PC-9 (cell line): ENCODE measurements around the gene FYN. TPM values are rescaled to one million over a fixed set of nuclear protein-coding genes. Genes with fewer than 3 reads are reported as not detected.

Source experiments
- BruUV-seq: library from RNA; stranded (reverse); fragments of 400-500 nt; replicated peaks from 2 replicates; lab custom pipeline; 2021; lab: Mats Ljungman, UMichigan
- CTCF ChIA-PET: fragments of 300-600 bp; sonication (Branson Sonifier 250); formaldehyde crosslinking; loops from one replicate; lab custom pipeline; 2022; ENCODE audit warnings: antibody characterized with exemption; lab: Charles Lee
- POLR2A ChIA-PET: fragments of 300-600 bp; sonication (Branson Sonifier 250); formaldehyde crosslinking; loops from one replicate; lab custom pipeline; 2022; ENCODE audit warnings: antibody characterized with exemption; ENCODE audit not compliant: unreplicated experiment; lab: Charles Lee
- DNase-seq, 2 experiments: peaks; one replicate each; pipeline versions ENCODE4 v3.0.0 to v3.0.0-alpha.2; 2015 to 2022; ENCODE audit warnings: mixed read lengths in 1 of 2
- H2AFZ ChIP-seq: fragments of 200-600 bp; sonication (generic); 2 replicates; pipeline ENCODE4 v1.8.1; 2017; ENCODE audit warnings: antibody characterized with exemption
- H3F3A ChIP-seq: fragments of 200-600 bp; sonication (generic); 2 replicates; pipeline ENCODE4 v1.8.1; 2017; ENCODE audit warnings: antibody characterized with exemption, mild to moderate bottlenecking, low read depth; ENCODE audit not compliant: insufficient read depth
- H3K27ac ChIP-seq: fragments of 200-600 bp; sonication (generic); 2 replicates; pipeline ENCODE4 v1.6.1; 2016; ENCODE audit warnings: mixed run types
- H3K27me3 ChIP-seq: fragments of 200-600 bp; sonication (generic); 2 replicates; pipeline ENCODE4 v1.6.1; 2016; ENCODE audit warnings: low read depth, mixed run types; ENCODE audit not compliant: insufficient read depth
- H3K36me3 ChIP-seq: fragments of 200-600 bp; sonication (generic); 2 replicates; pipeline ENCODE4 v1.6.1; 2016; ENCODE audit warnings: low read depth, mixed run types
- H3K4me1 ChIP-seq: fragments of 200-600 bp; sonication (generic); replicated peaks from 2 replicates; pipeline ENCODE4 v1.6.1; 2016; ENCODE audit warnings: mixed run types; ENCODE audit not compliant: insufficient read depth
- H3K4me2 ChIP-seq: fragments of 200-600 bp; sonication (generic); 2 replicates; pipeline ENCODE4 v1.6.1; 2017; ENCODE audit warnings: mixed run types
- H3K4me3 ChIP-seq: fragments of 200-600 bp; sonication (generic); 2 replicates; pipeline ENCODE4 v1.6.1; 2016; ENCODE audit warnings: mixed run types
- H3K79me2 ChIP-seq: fragments of 200-600 bp; sonication (generic); 2 replicates; pipeline ENCODE4 v1.6.1; 2017; ENCODE audit warnings: low read depth, mixed run types
- H3K9me2 ChIP-seq: fragments of 200-600 bp; sonication (generic); 2 replicates; pipeline ENCODE4 v1.8.1; 2017; ENCODE audit warnings: mild to moderate bottlenecking; ENCODE audit not compliant: insufficient read depth
- H3K9me3 ChIP-seq: fragments of 200-600 bp; sonication (generic); 2 replicates; pipeline ENCODE4 v1.8.1; 2016; ENCODE audit warnings: low read depth; ENCODE audit not compliant: insufficient read depth
- H4K20me1 ChIP-seq: fragments of 200-600 bp; sonication (generic); 2 replicates; pipeline ENCODE4 v1.8.1; 2017; ENCODE audit not compliant: insufficient read depth
- EZH2 ChIP-seq: fragments of 200-600 bp; sonication (generic); IDR thresholded peaks from 2 replicates; pipeline ENCODE4 v1.8.0; 2017; ENCODE audit warnings: antibody characterized with exemption, low read depth
- intact Hi-C: fragments of 100-400 bp; cut with micrococcal nuclease; formaldehyde crosslinking; loops from one replicate; pipeline ENCODE4 v1.10.0; 2022; ENCODE audit not compliant: unreplicated experiment
- total RNA-seq: library from RNA; stranded (reverse); gene quantifications from 2 replicates; pipeline ENCODE4 v1.2.3, GENCODE V29; 2021
- TF ChIP-seq, protein P1 (sequence below): fragments of 200-600 bp; sonication (generic); conservative IDR thresholded peaks from 2 replicates; pipeline ENCODE4 v1.6.1; 2017; ENCODE audit warnings: mixed run types, antibody characterized with exemption, mild to moderate bottlenecking, moderate library complexity

FYN gene
- total RNA-seq, 1 experiment from 2014 or later: 53.3 TPM

- no peaks in the 10 kb centered on the region for H3K27me3 ChIP-seq
- POLR2A ChIA-PET: no interaction called here
- CTCF ChIA-PET: no interaction called here
Measured at GRCh38 chr6:111723412-111723970, 149.8 kb downstream of the FYN start.

DNA sequence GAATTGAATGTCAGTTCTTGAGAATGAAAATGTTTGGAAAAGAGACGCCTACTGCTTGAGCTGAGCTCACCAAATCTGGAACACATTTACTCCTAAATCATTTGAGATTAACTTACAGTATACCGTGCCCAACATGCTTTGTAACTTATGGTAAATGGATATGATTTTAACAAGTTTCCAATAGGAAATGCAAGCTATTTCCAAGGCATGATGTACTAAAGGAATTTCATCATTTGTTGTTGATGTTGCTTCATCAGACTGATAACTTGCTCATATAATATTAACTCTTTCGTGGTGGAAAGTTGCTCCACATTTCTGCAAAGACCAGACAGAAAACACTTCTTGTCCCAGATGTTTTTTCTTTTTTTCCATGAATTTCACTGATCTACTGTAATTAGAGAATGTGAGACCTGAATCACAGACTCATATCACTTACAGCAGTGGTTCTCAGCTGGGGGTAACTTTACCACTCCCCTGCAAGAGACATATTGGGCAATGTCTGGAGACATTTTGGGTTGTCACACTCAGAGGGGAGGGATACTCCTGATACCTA, 151.0 kb downstream of the FYN start:
- Histone ChIP-seq H3K9me3 (no peaks in the 10 kb centered on the region), H4K20me1 (no peaks in the 10 kb centered on the region), H3K36me3 (no peaks in the 10 kb centered on the region), H3K27ac (0 out of 2 replicates have a peak overlapping the region, but pooled peaks have one; percentile 6), H3K4me1 (peaks cover 12% of the 10 kb centered on the region), H3K4me2 (no peak overlapping the region; the same call in 1 of the 2 replicates), H2AFZ (no peak overlapping the region), H3K79me2 (no peaks in the 10 kb centered on the region), H3K9me2 (no peaks in the 10 kb centered on the region), H3K27me3 (no peaks in the 10 kb centered on the region), H3K4me3 (no peak overlapping the region), H3F3A (0 out of 2 replicates have a peak, but pooled peaks cover 5% of the 10 kb centered on the region)
- intact Hi-C loops: no loop called here
- BruUV-seq: no TSS peak
- DNase-seq: peak in 1 of 2 experiments; percentile 44
- CTCF ChIA-PET: no interaction called here
- POLR2A ChIA-PET: no interaction called here
- TF ChIP-seq, protein P1, sequence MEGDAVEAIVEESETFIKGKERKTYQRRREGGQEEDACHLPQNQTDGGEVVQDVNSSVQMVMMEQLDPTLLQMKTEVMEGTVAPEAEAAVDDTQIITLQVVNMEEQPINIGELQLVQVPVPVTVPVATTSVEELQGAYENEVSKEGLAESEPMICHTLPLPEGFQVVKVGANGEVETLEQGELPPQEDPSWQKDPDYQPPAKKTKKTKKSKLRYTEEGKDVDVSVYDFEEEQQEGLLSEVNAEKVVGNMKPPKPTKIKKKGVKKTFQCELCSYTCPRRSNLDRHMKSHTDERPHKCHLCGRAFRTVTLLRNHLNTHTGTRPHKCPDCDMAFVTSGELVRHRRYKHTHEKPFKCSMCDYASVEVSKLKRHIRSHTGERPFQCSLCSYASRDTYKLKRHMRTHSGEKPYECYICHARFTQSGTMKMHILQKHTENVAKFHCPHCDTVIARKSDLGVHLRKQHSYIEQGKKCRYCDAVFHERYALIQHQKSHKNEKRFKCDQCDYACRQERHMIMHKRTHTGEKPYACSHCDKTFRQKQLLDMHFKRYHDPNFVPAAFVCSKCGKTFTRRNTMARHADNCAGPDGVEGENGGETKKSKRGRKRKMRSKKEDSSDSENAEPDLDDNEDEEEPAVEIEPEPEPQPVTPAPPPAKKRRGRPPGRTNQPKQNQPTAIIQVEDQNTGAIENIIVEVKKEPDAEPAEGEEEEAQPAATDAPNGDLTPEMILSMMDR: no peak
- no peak for TF ChIP-seq EZH2

More at GRCh38 chr6:111723412-111723970, 149.8 kb downstream of the FYN start:
- H3K79me2 ChIP-seq: no peaks in the 10 kb centered on the region
- H3K9me3 ChIP-seq: no peaks in the 10 kb centered on the region
- DNase-seq: no peak
- H3K36me3 ChIP-seq: no peaks in the 10 kb centered on the region
- H4K20me1 ChIP-seq: no peaks in the 10 kb centered on the region
- 0 out of 2 replicates have a peak, but pooled peaks cover 5% of the 10 kb centered on the region for H3F3A ChIP-seq
- H3K27ac ChIP-seq: no peak overlapping the region
- no TSS peak for BruUV-seq
- H3K4me2 ChIP-seq: no peak overlapping the region
- H3K4me1 ChIP-seq: peaks cover 12% of the 10 kb centered on the region
- TF ChIP-seq EZH2: no peak
- TF ChIP-seq, protein P1: no peak
- intact Hi-C loops: no loop called here
- H3K9me2 ChIP-seq: no peaks in the 10 kb centered on the region
- no peak overlapping the region for H2AFZ ChIP-seq
- H3K4me3 ChIP-seq: no peak overlapping the region

GRCh38 chr6:111721753-111722154, 151.5 kb downstream of the FYN start:
- BruUV-seq: no TSS peak

More at GRCh38 chr6:111721753-111722154, 151.5 kb downstream of the FYN start:
- DNase-seq: no peak
- no peaks in the 10 kb centered on the region for H4K20me1 ChIP-seq
- H3K4me3 ChIP-seq: no peak overlapping the region
- H3K36me3 ChIP-seq: no peaks in the 10 kb centered on the region
- POLR2A ChIA-PET: no interaction called here
- H2AFZ ChIP-seq: no peak overlapping the region
- H3K4me1 ChIP-seq: peaks cover 12% of the 10 kb centered on the region
- CTCF ChIA-PET: no interaction called here
- no peak overlapping the region for H3K4me2 ChIP-seq
- TF ChIP-seq, protein P1: peak; percentile 78
- TF ChIP-seq EZH2: no peak
- no peaks in the 10 kb centered on the region for H3K27me3 ChIP-seq
- no peaks in the 10 kb centered on the region for H3K9me2 ChIP-seq
- 0 out of 2 replicates have a peak, but pooled peaks cover 5% of the 10 kb centered on the region for H3F3A ChIP-seq
- intact Hi-C loops: no loop called here
- no peaks in the 10 kb centered on the region for H3K9me3 ChIP-seq
- no peak overlapping the region for H3K27ac ChIP-seq
- no peaks in the 10 kb centered on the region for H3K79me2 ChIP-seq
